HG03139 (cell line): ENCODE results near the gene BPNT1.

Experiments
- ATAC-seq: cut with Tn5 transposase; IDR thresholded peaks from one replicate; pipeline ENCODE4 v1.9.1; 2021; ENCODE audit not compliant: unreplicated experiment

Gene BPNT1

DNA sequence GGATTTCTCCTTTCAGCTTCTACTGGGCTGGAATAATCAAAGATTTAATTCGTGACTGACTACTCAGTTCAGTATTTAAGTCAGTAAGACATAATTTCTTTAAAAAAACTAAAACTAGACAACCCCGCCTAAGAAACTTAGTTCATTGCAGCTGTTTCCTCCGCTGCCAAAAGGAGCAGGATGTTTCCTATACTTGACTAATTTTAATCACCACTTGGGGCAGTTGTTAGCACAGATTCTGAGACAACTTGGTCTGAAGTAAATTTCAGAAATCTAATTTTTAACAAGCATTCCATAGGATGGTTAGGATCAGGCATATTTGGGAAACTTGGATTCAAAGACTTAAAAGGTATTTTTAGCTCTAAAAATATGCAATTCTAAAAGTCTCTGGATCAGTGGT lies 77.3 kb downstream of the BPNT1 start:
- ATAC-seq = no peak

DNA sequence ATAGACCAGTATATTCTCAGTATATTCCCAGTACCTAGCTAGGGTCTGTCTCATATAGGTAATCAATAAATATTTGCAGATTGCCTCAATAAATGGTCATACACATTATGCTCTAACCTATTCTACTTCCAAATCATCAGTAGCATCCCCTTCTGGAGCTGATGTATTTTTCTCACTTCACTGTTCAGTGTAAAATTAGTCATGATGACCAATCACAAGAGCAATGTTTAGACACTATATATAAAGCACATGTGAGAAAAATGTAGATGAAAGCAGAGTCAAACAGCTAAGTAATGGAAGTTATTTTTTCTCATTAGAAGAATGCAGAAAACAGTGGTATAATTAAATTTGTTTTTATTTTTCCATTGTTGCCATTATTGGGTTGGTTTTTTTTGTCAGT lies 78.0 kb downstream of the BPNT1 start:
- no peak for ATAC-seq
